ENCODE data around the gene THSD4.
"Not testable (repeated sequence)": the region's sequence is repeated elsewhere in the genome, so short reads cannot be mapped to it uniquely, and the experiment has no call there.

THSD4 gene

GRCh38 chr15:71348597-71348996 lies 233.3 kb downstream of the THSD4 start:
- in situ Hi-C loops (cut with MboI; ENCODE audit: low pct_unique_long_range_greater_than_20kb, low sequenced_read_pairs): no loop called here

GRCh38 chr15:71349336-71349735 lies 234.1 kb downstream of the THSD4 start:
- no peak for DNase-seq
- in situ Hi-C loops (cut with MboI; ENCODE audit: low pct_unique_long_range_greater_than_20kb, low sequenced_read_pairs): no loop called here

More at GRCh38 chr15:71348597-71348996, 233.3 kb downstream of the THSD4 start:
- no peak for DNase-seq

GRCh38 chr15:71349736-71350526 lies 234.7 kb downstream of the THSD4 start:
- in situ Hi-C loops (cut with MboI; ENCODE audit: low pct_unique_long_range_greater_than_20kb, low sequenced_read_pairs): no loop called here
- no peak for DNase-seq

GRCh38 chr15:71350622-71351378 lies 235.5 kb downstream of the THSD4 start:
- in situ Hi-C loops (cut with MboI; ENCODE audit: low pct_unique_long_range_greater_than_20kb, low sequenced_read_pairs): no loop called here
- no peak for DNase-seq

- DNase-seq: no peak
- in situ Hi-C loops (cut with MboI; ENCODE audit: low pct_unique_long_range_greater_than_20kb, low sequenced_read_pairs): no loop called here
These were observed 236.9 kb downstream of the THSD4 start for GRCh38 chr15:71352125-71352524.

GRCh38 chr15:71352765-71353164 lies 237.5 kb downstream of the THSD4 start:
- no peak for DNase-seq
- in situ Hi-C loops (cut with MboI; ENCODE audit: low pct_unique_long_range_greater_than_20kb, low sequenced_read_pairs): no loop called here

- in situ Hi-C loops (cut with MboI; ENCODE audit: low pct_unique_long_range_greater_than_20kb, low sequenced_read_pairs): no loop called here
- DNase-seq: no peak
These were observed 237.9 kb downstream of the THSD4 start for GRCh38 chr15:71353171-71353570.

GRCh38 chr15:71355268-71355667 lies 240.0 kb downstream of the THSD4 start:
- in situ Hi-C loops (cut with MboI; ENCODE audit: low pct_unique_long_range_greater_than_20kb, low sequenced_read_pairs): no loop called here

GRCh38 chr15:71357321-71357732 lies 242.1 kb downstream of the THSD4 start:
- in situ Hi-C loops (cut with MboI; ENCODE audit: low pct_unique_long_range_greater_than_20kb, low sequenced_read_pairs): no loop called here
- no peak for DNase-seq

More at GRCh38 chr15:71355268-71355667, 240.0 kb downstream of the THSD4 start:
- no peak for DNase-seq

- in situ Hi-C loops (cut with MboI; ENCODE audit: low pct_unique_long_range_greater_than_20kb, low sequenced_read_pairs): no loop called here
These were observed 242.7 kb downstream of the THSD4 start for GRCh38 chr15:71357967-71358366.

GRCh38 chr15:71359246-71359645 lies 244.0 kb downstream of the THSD4 start:
- in situ Hi-C loops (cut with MboI; ENCODE audit: low pct_unique_long_range_greater_than_20kb, low sequenced_read_pairs): no loop called here
- DNase-seq: no peak

More at GRCh38 chr15:71357967-71358366, 242.7 kb downstream of the THSD4 start:
- DNase-seq: no peak

- in situ Hi-C loops (cut with MboI; ENCODE audit: low pct_unique_long_range_greater_than_20kb, low sequenced_read_pairs): no loop called here
- DNase-seq: no peak
These were observed 247.3 kb downstream of the THSD4 start for GRCh38 chr15:71362556-71362955.

GRCh38 chr15:71362987-71363968 lies 248.0 kb downstream of the THSD4 start:
- in situ Hi-C loops (cut with MboI; ENCODE audit: low pct_unique_long_range_greater_than_20kb, low sequenced_read_pairs): no loop called here
- DNase-seq: no peak

- in situ Hi-C loops (cut with MboI; ENCODE audit: low pct_unique_long_range_greater_than_20kb, low sequenced_read_pairs): no loop called here
- peak; percentile 39 for DNase-seq
These were observed 248.9 kb downstream of the THSD4 start for GRCh38 chr15:71364117-71364584.

- in situ Hi-C loops (cut with MboI; ENCODE audit: low pct_unique_long_range_greater_than_20kb, low sequenced_read_pairs): no loop called here
These were observed 251.3 kb downstream of the THSD4 start for GRCh38 chr15:71366522-71366921.

GRCh38 chr15:71366926-71367325 lies 251.7 kb downstream of the THSD4 start:
- in situ Hi-C loops (cut with MboI; ENCODE audit: low pct_unique_long_range_greater_than_20kb, low sequenced_read_pairs): no loop called here
- no peak for DNase-seq

More at GRCh38 chr15:71366522-71366921, 251.3 kb downstream of the THSD4 start:
- no peak for DNase-seq

GRCh38 chr15:71367737-71368136 lies 252.5 kb downstream of the THSD4 start:
- DNase-seq; in situ Hi-C loops (cut with MboI; ENCODE audit: low pct_unique_long_range_greater_than_20kb, low sequenced_read_pairs): not testable (repeated sequence)

- in situ Hi-C loops (cut with MboI; ENCODE audit: low pct_unique_long_range_greater_than_20kb, low sequenced_read_pairs); DNase-seq: not testable (repeated sequence)
These were observed 257.5 kb downstream of the THSD4 start for GRCh38 chr15:71372769-71373168.

- in situ Hi-C loops (cut with MboI; ENCODE audit: low pct_unique_long_range_greater_than_20kb, low sequenced_read_pairs): no loop called here
- no peak for DNase-seq
These were observed 258.6 kb downstream of the THSD4 start for GRCh38 chr15:71373917-71374316.

Data from KBM-7 (cell line).